ENCODE measurements around the gene TMPRSS4.

- TF ChIP-seq, protein P1, sequence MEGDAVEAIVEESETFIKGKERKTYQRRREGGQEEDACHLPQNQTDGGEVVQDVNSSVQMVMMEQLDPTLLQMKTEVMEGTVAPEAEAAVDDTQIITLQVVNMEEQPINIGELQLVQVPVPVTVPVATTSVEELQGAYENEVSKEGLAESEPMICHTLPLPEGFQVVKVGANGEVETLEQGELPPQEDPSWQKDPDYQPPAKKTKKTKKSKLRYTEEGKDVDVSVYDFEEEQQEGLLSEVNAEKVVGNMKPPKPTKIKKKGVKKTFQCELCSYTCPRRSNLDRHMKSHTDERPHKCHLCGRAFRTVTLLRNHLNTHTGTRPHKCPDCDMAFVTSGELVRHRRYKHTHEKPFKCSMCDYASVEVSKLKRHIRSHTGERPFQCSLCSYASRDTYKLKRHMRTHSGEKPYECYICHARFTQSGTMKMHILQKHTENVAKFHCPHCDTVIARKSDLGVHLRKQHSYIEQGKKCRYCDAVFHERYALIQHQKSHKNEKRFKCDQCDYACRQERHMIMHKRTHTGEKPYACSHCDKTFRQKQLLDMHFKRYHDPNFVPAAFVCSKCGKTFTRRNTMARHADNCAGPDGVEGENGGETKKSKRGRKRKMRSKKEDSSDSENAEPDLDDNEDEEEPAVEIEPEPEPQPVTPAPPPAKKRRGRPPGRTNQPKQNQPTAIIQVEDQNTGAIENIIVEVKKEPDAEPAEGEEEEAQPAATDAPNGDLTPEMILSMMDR (IDR thresholded peaks at IDR 0.05) = no peak
- TF ChIP-seq TAF1 (IDR thresholded peaks at IDR 0.05; ENCODE audit: borderline replicate concordance, low read depth, low read length) (no peak), EP300 (IDR thresholded peaks at IDR 0.05; ENCODE audit: borderline replicate concordance in 1 of 2, low read depth in 1 of 2, low read length in 1 of 2) (no peak), TEAD4 (IDR thresholded peaks at IDR 0.05; ENCODE audit: borderline replicate concordance, insufficient read depth) (no peak), JUND (IDR thresholded peaks at IDR 0.05) (no peak), REST (IDR thresholded peaks at IDR 0.05; ENCODE audit: low read depth, low read length) (no peak), EZH2phosphoT487 (IDR thresholded peaks at IDR 0.05; ENCODE audit: borderline replicate concordance, low read depth) (no peak), POLR2AphosphoS5 (IDR thresholded peaks at IDR 0.05; ENCODE audit: low read depth, low read length) (no peak), MXI1 (IDR thresholded peaks at IDR 0.05; ENCODE audit: low read depth, low read length) (no peak), NRF1 (IDR thresholded peaks at IDR 0.05; ENCODE audit: low read depth, low read length) (no peak), NFIC (IDR thresholded peaks at IDR 0.05; ENCODE audit: borderline replicate concordance) (no peak), MAX (IDR thresholded peaks at IDR 0.05; ENCODE audit: low read depth) (no peak), GABPA (IDR thresholded peaks at IDR 0.05; ENCODE audit: low read depth) (no peak)
These were observed 2.1 kb upstream of the TMPRSS4 start for GRCh38 chr11:118074785-118075184.

Measured in SK-N-SH (cell line).